HCT116 (cell line): ENCODE data around the gene NUB1. TPM values are rescaled to one million over a fixed set of nuclear protein-coding genes. Genes with fewer than 3 reads are reported as not detected.
A peak's percentile ranks its signal among the peaks of the same experiment; 100 is the strongest.

Experiments used
- ATAC-seq: fragments of 200-7000 bp; cut with Tn5 transposase; 2 replicates; pipeline ENCODE4 v1.9.1; 2020; ENCODE audit warnings: mild to moderate bottlenecking, moderate library complexity
- BruUV-seq: library from RNA; stranded (reverse); fragments of 400-500 nt; replicated peaks from 2 replicates; lab custom pipeline; 2021; lab: Mats Ljungman, UMichigan
- CTCF ChIA-PET: fragments of 300-600 bp; sonication (Branson Sonifier 250); formaldehyde crosslinking; loops from one replicate; lab custom pipeline; 2021; ENCODE audit warnings: antibody characterized with exemption; lab: Charles Lee
- POLR2A ChIA-PET: fragments of 300-600, 350-600 bp; sonication (Branson Sonifier 250); formaldehyde crosslinking; loops from one replicate; lab custom pipeline; 2021; ENCODE audit warnings: antibody characterized with exemption; lab: Charles Lee
- RAD21 ChIA-PET, 2 experiments: fragments of 300-600 bp; sonication (Branson Sonifier 250); formaldehyde crosslinking; loops; one replicate each; lab custom pipeline; 2023; ENCODE audit warnings: low total read pairs in 2 of 2; ENCODE audit not compliant: uncharacterized antibody in 2 of 2, unreplicated experiment in 2 of 2, low non-redundant PET in 1 of 2; lab: Charles Lee
- DNase-seq: peaks from one replicate; pipeline ENCODE4 v3.0.0-alpha.2; 2010; ENCODE audit warnings: low read depth, low spot score
- H2AFZ ChIP-seq: fragments of 200-600 bp; shearing (Covaris generic), sonication (generic); 2 replicates; pipeline ENCODE4 v1.6.1; 2017; ENCODE audit warnings: low read depth, mixed run types, mixed read lengths, antibody characterized with exemption, low read length; ENCODE audit not compliant: poor library complexity, severe bottlenecking
- H3K27ac ChIP-seq: 2 replicates; pipeline ENCODE4 v1.5.1; 2012; ENCODE audit warnings: low read depth, low read length
- H3K27me3 ChIP-seq: fragments of 200-600 bp; sonication (generic); 2 replicates; pipeline ENCODE4 v1.6.1; 2016; ENCODE audit warnings: mixed run types, low read length, mixed read lengths; ENCODE audit not compliant: insufficient read depth
- H3K36me3 ChIP-seq, 2 experiments: fragments of 200-500 bp in 1 of 2; fragments of 200-600 bp in 1 of 2; sonication (Bioruptor generic) in 1 of 2; sonication (generic) in 1 of 2; 2 replicates each; pipeline versions ENCODE4 v1.5.1 to v1.6.1; 2014 to 2016; ENCODE audit warnings: low read length in 2 of 2, inconsistent platforms in 1 of 2, mixed read lengths in 1 of 2, mixed run types in 1 of 2; ENCODE audit not compliant: insufficient read depth in 2 of 2, control insufficient read depth in 1 of 2
- H3K4me1 ChIP-seq, 2 experiments: fragments of 200-600 bp in 1 of 2; sonication (generic) in 1 of 2; 2 replicates each; pipeline versions ENCODE4 v1.5.1 to v1.6.1; 2012 to 2017; ENCODE audit warnings: low read length in 2 of 2, inconsistent platforms in 1 of 2, mild to moderate bottlenecking in 1 of 2, mixed read lengths in 1 of 2, mixed run types in 1 of 2, moderate library complexity in 1 of 2; ENCODE audit not compliant: insufficient read depth in 2 of 2, control insufficient read depth in 1 of 2
- H3K4me2 ChIP-seq: fragments of 200-600 bp; sonication (generic); 2 replicates; pipeline ENCODE4 v1.6.1; 2017; ENCODE audit warnings: mixed run types, low read length, mixed read lengths
- H3K4me3 ChIP-seq, 2 experiments: fragments of 200-600 bp in 1 of 2; sonication (generic) in 1 of 2; replicated peaks in 1 of 2; 2 replicates each; pipeline ENCODE4 v1.5.1; 2011 to 2016; ENCODE audit warnings: low read length in 2 of 2, control low read depth in 1 of 2, low read depth in 1 of 2, mild to moderate bottlenecking in 1 of 2, mixed read lengths in 1 of 2, mixed run types in 1 of 2
- H3K79me2 ChIP-seq: fragments of 200-600 bp; sonication (generic); 2 replicates; pipeline ENCODE4 v1.6.1; 2017; ENCODE audit warnings: mild to moderate bottlenecking, mixed run types, low read length, moderate library complexity, mixed read lengths; ENCODE audit not compliant: insufficient read depth
- H3K9ac ChIP-seq: fragments of 200-600 bp; sonication (generic); 2 replicates; pipeline ENCODE4 v1.6.1; 2016; ENCODE audit warnings: low read length, mixed read lengths
- H3K9me2 ChIP-seq: fragments of 200-600 bp; sonication (generic), shearing (Covaris generic); 2 replicates; pipeline ENCODE4 v1.6.1; 2017; ENCODE audit warnings: mixed run types, mild to moderate bottlenecking, moderate library complexity; ENCODE audit not compliant: insufficient read depth
- H3K9me3 ChIP-seq, 2 experiments: fragments of 200-500 bp in 1 of 2; fragments of 200-600 bp in 1 of 2; sonication (Bioruptor generic) in 1 of 2; sonication (generic) in 1 of 2; 2 replicates each; pipeline ENCODE4 v1.6.1; 2014 to 2017; ENCODE audit warnings: low read length in 2 of 2, mixed read lengths in 2 of 2, inconsistent platforms in 1 of 2, low read depth in 1 of 2, mild to moderate bottlenecking in 1 of 2, mixed run types in 1 of 2, moderate library complexity in 1 of 2; ENCODE audit not compliant: control insufficient read depth in 1 of 2, insufficient read depth in 1 of 2
- H4K20me1 ChIP-seq: fragments of 200-600 bp; sonication (generic), shearing (Covaris generic); 2 replicates; pipeline ENCODE4 v1.6.1; 2017; ENCODE audit warnings: mixed run types, mild to moderate bottlenecking, moderate library complexity; ENCODE audit not compliant: insufficient read depth
- ATF3 ChIP-seq: IDR thresholded peaks from 2 replicates; pipeline ENCODE4 v1.6.1; 2012
- CBX3 ChIP-seq: IDR thresholded peaks from 2 replicates; pipeline ENCODE4 v1.6.1; 2012; ENCODE audit warnings: low read depth
- CEBPB ChIP-seq: IDR thresholded peaks from 2 replicates; pipeline ENCODE4 v1.6.1; 2012; ENCODE audit warnings: low read depth
- CTCF ChIP-seq, 3 experiments: fragments of 200-600 bp in 1 of 3; sonication (generic) in 1 of 3; IDR thresholded peaks in 2 of 3; conservative IDR thresholded peaks in 1 of 3; 2 replicates each; pipeline ENCODE4 v1.5.1; 2012 to 2017; ENCODE audit warnings: low read depth in 2 of 3, low read length in 2 of 3, antibody characterized with exemption in 1 of 3, borderline replicate concordance in 1 of 3, control low read depth in 1 of 3, mild to moderate bottlenecking in 1 of 3, mixed read lengths in 1 of 3, mixed run types in 1 of 3, moderate library complexity in 1 of 3; ENCODE audit not compliant: insufficient read depth in 1 of 3
- ELF1 ChIP-seq: IDR thresholded peaks from 2 replicates; pipeline ENCODE4 v1.6.1; 2012; ENCODE audit warnings: low read depth, borderline replicate concordance
- EZH2phosphoT487 ChIP-seq: fragments of 200-600 bp; IDR thresholded peaks from 2 replicates; pipeline ENCODE4 v1.6.1; 2018; ENCODE audit warnings: antibody characterized with exemption, borderline replicate concordance
- FOSL1 ChIP-seq: IDR thresholded peaks from 2 replicates; pipeline ENCODE4 v1.6.1; 2012; ENCODE audit warnings: low read depth
- JUND ChIP-seq: IDR thresholded peaks from 2 replicates; pipeline ENCODE4 v1.6.1; 2012
- POLR2A ChIP-seq: IDR thresholded peaks from 2 replicates; pipeline ENCODE4 v1.7.0; 2011; ENCODE audit warnings: borderline replicate concordance; ENCODE audit not compliant: insufficient read depth, insufficient read length; ENCODE audit errors: extremely low read depth
- POLR2AphosphoS5 ChIP-seq: IDR thresholded peaks from 2 replicates; pipeline ENCODE4 v1.6.1; 2011; ENCODE audit warnings: mild to moderate bottlenecking, low read depth, low read length, moderate library complexity
- RAD21 ChIP-seq: IDR thresholded peaks from 2 replicates; pipeline ENCODE4 v1.6.1; 2012; ENCODE audit warnings: low read depth, mild to moderate bottlenecking
- SIN3A ChIP-seq: IDR thresholded peaks from 2 replicates; pipeline ENCODE4 v1.6.1; 2012; ENCODE audit warnings: low read depth
- YY1 ChIP-seq: IDR thresholded peaks from 2 replicates; pipeline ENCODE4 v1.6.1; 2011; ENCODE audit warnings: low read length, low read depth, moderate library complexity, mild to moderate bottlenecking; ENCODE audit not compliant: insufficient replicate concordance; ENCODE audit errors: extremely low read depth
- intact Hi-C: fragments of 100-400 bp; cut with micrococcal nuclease; formaldehyde crosslinking; loops from 2 replicates; pipeline ENCODE4 v1.10.0; 2022
- total RNA-seq: library from RNA; stranded (reverse); gene quantifications from one replicate; pipeline ENCODE4 v1.2.1, GENCODE V29; 2021; ENCODE audit not compliant: unreplicated experiment
- TF ChIP-seq, protein P1 (sequence below): IDR thresholded peaks from 2 replicates; pipeline ENCODE4 v1.6.1; 2012

NUB1 gene
- total RNA-seq, 1 experiment from 2014 or later, result 44.0 TPM

DNA sequence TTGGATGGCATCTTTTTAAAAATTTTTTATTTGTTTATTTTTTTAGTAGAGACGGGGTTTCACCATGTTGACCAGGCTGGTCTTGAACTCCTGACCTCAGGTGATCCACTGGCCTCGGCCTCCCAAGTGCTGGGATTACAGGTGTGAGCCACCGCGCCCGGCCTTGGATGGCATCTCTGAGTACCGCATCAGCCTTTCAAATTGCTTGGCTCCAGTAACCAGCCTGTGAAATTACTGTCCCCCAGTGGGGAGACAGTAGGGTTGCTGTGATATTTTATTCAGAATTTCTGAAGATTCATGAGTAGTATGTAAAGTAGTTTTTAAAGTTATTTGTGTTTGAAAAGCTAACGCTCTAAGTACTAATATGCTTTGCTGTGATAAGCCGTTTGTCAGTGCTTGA lies 1.2 kb downstream of the NUB1 start:
- Histone ChIP-seq H3K4me2 (peak overlapping the region; percentile 74), H3K27ac (no peak overlapping the region), H3K4me1 (peaks cover 21 to 29% of the 10 kb centered on the region in 2 experiments), H3K27me3 (no peaks in the 10 kb centered on the region), H3K4me3 (peak overlapping the region; percentile 65 to 69), H2AFZ (no peak overlapping the region), H3K9ac (peak overlapping the region; percentile 68), H3K36me3 (peaks cover 2 to 14% of the 10 kb centered on the region in 2 experiments; a peak in 2 of 4 replicates), H3K79me2 (peaks cover 29% of the 10 kb centered on the region), H3K9me2 (no peaks in the 10 kb centered on the region), H4K20me1 (no peaks in the 10 kb centered on the region), H3K9me3 (no peaks in the 10 kb centered on the region)
- intact Hi-C loops, result no loop called here
- no TSS peak for BruUV-seq
- ChIA-PET POLR2A (no interaction called here), RAD21 (no interaction called here), CTCF (no interaction called here)
- ATAC-seq, result no peak
- TF ChIP-seq CBX3, result no peak
- no peak for TF ChIP-seq EZH2phosphoT487
- no peak for TF ChIP-seq POLR2AphosphoS5
- TF ChIP-seq JUND, result no peak
- no peak for TF ChIP-seq RAD21
- no peak for TF ChIP-seq POLR2A
- no peak for TF ChIP-seq CEBPB
- TF ChIP-seq ELF1, result no peak
- TF ChIP-seq YY1, result no peak
- TF ChIP-seq CTCF (IDR thresholded peaks at IDR 0.05 in 2 of 3, conservative IDR thresholded peaks at IDR 0.05 in 1 of 3; ENCODE audit: borderline replicate concordance in 1 of 3, insufficient read depth in 1 of 3, low read depth in 2 of 3, low read length in 2 of 3), result no peak
- TF ChIP-seq, protein P1, sequence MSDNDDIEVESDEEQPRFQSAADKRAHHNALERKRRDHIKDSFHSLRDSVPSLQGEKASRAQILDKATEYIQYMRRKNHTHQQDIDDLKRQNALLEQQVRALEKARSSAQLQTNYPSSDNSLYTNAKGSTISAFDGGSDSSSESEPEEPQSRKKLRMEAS, result no peak
- TF ChIP-seq SIN3A, result no peak
- no peak for TF ChIP-seq ATF3
- TF ChIP-seq FOSL1, result no peak
- no peak for DNase-seq
